CD4-positive, alpha-beta T cell treated with Interleukin-12 subunit alpha and Interleukin-12 subunit beta, for 1 hour (primary cell): Measurements from ENCODE around the gene NXF1.
"Not testable (repeated sequence)": the region's sequence is repeated elsewhere in the genome, so short reads cannot be mapped to it uniquely, and the experiment has no call there.

Source experiments
- DNase-seq: peaks from one replicate; pipeline ENCODE4 v3.0.0-alpha.2; 2020

Gene NXF1

DNA sequence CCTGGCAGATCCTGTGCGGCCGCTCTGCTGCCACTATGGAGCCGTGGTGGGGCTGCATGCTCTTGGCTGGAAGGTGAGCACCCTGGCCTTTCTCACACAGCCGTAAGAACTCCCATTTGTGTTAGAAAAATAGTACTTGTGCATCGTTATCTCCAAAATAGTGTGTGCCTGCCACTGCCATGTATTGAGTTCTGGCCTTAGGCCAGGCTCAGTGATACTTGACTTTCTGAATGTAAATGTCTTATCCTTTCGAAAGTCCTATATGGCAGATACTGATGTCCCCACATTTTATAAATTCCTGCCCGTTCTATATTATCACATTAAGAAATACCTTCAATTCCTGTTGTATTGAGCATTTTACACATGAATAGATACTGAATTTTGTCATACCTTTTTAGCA, 22.5 kb downstream of the NXF1 start:
- no peak for DNase-seq

DNA sequence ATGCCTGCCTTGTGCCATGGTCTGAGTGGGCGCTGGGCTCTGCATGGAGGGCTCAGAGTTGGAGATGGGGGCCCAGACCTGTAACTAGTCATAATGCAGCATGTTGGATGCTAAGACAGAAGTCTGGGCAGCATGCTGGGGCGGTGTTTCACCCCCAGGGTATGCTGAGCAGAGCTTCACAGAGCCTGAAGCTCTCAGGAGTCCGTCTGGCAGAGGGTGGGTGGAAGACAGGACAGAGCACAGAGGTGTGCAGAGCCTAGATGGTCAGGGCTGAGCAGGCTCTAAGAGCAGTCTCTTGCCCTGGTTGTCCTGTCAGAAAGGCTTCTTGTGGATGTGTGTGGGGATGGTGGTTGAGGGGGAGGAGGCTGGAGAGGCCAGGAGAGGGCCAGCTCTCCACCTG, 26.8 kb downstream of the NXF1 start:
- no peak for DNase-seq

GRCh38 chr11:62777389-62777788, 27.9 kb downstream of the NXF1 start:
- DNase-seq = no peak

- no peak for DNase-seq
These were observed 29.6 kb downstream of the NXF1 start for GRCh38 chr11:62775646-62776045.

GRCh38 chr11:62774407-62774806, 30.8 kb downstream of the NXF1 start:
- DNase-seq = no peak

GRCh38 chr11:62771144-62772021, 33.9 kb downstream of the NXF1 start, which contains the start of gene TAF6L:
TSS of gene TAF6L (plus strand) at chr11:62771396. CDS start at chr11:62775784, 4,388 bp downstream.
- peak; percentile 93 for DNase-seq

GRCh38 chr11:62770778-62771143, 34.5 kb downstream of the NXF1 start:
- no peak for DNase-seq

- DNase-seq = not testable (repeated sequence)
These were observed 44.4 kb downstream of the NXF1 start for GRCh38 chr11:62760867-62761227.

DNA sequence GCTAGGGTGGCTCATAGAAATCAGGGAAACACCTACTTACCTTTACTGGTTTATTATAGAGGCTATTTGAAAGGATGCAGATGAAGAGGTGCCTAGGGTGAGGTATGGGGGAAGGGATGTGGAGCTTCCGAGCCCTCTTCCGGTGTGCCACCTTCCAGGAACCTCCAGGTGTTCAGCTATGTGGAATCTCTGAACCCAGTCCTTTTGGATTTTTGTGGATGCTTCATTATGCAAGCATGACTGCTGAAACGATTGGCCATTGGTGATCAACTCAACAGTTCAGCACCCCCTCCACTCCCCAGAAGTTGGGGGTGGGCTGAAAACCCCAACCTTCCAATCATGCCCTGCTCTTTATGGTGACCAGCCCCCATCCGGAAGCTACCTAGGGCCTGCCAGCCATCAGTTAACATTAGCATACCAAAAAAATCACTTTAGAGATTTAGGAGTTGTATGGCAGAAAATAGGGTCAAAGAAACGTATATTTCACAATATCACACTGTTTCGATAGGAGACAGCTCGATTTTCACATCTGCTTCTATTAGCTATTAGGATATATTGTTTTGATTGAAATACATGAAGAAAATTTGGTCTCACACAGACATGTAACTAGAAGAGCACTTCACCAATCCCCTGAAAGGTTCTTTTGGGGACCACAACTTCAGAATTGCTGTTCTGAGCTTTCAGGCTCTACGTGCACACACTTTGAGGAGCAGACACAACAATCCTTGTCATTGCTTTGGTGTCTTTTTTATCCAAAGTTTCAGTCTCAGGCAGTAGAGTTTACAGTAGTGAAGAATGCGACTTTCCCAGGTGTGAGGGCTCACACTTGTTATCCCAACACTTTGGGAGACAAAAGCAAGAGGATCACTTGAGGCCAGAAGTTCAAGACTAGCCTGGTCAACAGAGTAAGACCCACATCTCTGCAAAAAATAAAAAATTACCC, 47.1 kb downstream of the NXF1 start:
- no peak for DNase-seq

- DNase-seq = no peak
These were observed 50.1 kb downstream of the NXF1 start for GRCh38 chr11:62755086-62755615.

- peak; percentile 99 for DNase-seq
These were observed 51.3 kb downstream of the NXF1 start, which contains the start of gene ZBTB3 for GRCh38 chr11:62753736-62754603. TSS of gene ZBTB3 (minus strand) at chr11:62754160. CDS start at chr11:62753664, 496 bp downstream.

DNA sequence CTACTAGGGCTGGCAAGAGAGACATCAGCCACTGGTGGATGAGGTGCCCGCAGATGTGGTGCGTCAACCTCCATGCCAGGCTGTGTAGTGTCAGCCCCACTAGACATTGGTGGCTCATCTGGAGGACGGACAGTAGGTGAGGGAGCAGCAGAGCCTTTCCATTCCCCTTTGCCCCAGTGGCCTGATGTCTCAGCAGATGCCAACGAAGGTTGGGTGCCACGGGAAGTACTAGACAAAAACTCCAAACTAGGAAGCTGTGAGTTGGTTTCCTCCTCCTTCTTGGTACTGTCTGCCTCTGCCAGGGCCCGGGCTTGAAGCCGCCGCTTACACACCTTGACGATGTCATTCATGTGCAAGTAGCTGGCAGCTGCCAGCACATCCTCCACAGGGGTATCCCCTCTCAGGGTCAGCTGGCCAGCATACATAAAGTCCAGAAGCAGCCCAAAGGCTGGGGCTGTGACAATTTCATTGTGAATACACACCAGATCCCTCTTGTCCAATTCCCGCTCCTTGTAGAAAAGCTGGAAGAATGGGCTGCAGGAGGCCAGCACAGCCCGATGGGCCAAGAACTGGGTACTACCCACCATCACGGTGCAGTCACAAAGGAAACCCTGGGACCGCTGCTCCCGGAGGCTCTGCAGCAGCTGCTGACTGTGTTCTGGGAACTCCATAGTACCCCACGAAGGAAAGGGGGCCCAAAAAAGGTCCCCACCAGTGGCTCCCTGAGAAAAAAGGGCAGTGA, 52.1 kb downstream of the NXF1 start:
- DNase-seq = no peak

DNA sequence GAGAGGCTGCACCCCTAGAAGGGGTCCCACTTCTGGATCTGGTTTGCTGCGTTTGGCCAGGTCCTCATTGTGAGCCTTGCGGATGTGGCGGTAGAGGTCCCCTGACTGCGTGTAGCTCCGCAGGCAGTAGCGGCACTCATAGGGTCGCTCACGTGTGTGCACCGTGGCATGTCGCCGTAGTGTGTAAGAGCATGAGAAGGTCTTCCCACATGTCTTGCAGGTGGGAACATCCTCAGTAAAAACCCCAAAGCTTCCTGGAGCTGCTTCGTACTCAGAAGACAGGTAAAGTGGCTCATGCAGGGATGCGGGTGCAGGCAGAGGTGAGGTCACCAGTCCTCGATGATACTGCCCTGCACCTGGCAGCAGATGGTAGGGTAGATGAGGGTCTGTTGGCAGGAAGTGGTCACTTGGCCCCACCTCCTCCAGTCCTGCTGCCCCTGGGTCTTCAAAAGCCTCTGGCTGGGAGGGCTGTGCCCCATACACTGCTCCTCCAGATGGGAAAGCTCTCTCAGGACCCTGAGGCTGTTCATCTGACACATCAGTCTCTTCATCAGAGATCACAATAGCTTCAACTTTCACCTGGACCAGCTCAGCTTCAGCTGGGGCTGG, 53.0 kb downstream of the NXF1 start:
- DNase-seq = no peak

DNA sequence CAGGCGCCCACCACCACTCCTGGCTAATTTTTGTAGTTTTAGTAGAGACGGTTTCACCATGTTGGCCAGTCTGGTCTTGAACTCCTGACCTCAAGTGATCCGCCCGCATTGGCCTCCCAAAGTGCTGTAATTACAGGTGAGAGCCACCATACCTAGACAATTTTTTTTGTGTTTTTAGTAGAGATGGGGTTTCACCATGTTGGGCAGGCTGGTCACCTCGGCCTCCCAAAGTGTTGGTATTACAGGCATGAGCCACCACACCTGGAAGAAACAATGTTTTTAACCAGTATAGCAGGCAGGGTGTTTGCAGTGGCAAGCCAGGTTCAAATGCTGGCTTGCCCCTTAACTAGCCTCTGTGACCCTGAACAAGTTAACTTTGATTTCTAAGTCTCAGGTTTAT, 55.3 kb downstream of the NXF1 start:
- DNase-seq = not testable (repeated sequence)

GRCh38 chr11:62747475-62748160, 57.6 kb downstream of the NXF1 start:
- no peak for DNase-seq
